Suprapubic skin (tissue), 4 donors: ENCODE measurements around the gene FRMD4A.

Experiments
- EP300 ChIP-seq: sonication (generic); formaldehyde crosslinking; IDR thresholded peaks from one replicate; pipeline ENCODE4 v1.6.1; 2017; ENCODE audit warnings: antibody characterized with exemption
- POLR2A ChIP-seq, 2 donors: fragments of 450-650 bp; IDR thresholded peaks; one replicate each; pipeline ENCODE4 v1.6.1; 2017; ENCODE audit warnings: antibody characterized with exemption in 2 of 2, mild to moderate bottlenecking in 2 of 2, moderate library complexity in 2 of 2
- POLR2AphosphoS5 ChIP-seq, 3 donors: sonication (generic); formaldehyde crosslinking; IDR thresholded peaks; one replicate each; pipeline ENCODE4 v1.6.1; 2017; ENCODE audit warnings: antibody characterized with exemption in 3 of 3
- TF ChIP-seq, protein P1 (sequence below), 2 donors: fragments of 200-600 bp in 1 of 2; fragments of 450-650 bp in 1 of 2; sonication (generic) in 1 of 2; IDR thresholded peaks; one replicate each; pipeline ENCODE4 v1.5.1; 2016 to 2019; ENCODE audit warnings: antibody characterized with exemption in 2 of 2, mild to moderate bottlenecking in 1 of 2, moderate library complexity in 1 of 2

DNA sequence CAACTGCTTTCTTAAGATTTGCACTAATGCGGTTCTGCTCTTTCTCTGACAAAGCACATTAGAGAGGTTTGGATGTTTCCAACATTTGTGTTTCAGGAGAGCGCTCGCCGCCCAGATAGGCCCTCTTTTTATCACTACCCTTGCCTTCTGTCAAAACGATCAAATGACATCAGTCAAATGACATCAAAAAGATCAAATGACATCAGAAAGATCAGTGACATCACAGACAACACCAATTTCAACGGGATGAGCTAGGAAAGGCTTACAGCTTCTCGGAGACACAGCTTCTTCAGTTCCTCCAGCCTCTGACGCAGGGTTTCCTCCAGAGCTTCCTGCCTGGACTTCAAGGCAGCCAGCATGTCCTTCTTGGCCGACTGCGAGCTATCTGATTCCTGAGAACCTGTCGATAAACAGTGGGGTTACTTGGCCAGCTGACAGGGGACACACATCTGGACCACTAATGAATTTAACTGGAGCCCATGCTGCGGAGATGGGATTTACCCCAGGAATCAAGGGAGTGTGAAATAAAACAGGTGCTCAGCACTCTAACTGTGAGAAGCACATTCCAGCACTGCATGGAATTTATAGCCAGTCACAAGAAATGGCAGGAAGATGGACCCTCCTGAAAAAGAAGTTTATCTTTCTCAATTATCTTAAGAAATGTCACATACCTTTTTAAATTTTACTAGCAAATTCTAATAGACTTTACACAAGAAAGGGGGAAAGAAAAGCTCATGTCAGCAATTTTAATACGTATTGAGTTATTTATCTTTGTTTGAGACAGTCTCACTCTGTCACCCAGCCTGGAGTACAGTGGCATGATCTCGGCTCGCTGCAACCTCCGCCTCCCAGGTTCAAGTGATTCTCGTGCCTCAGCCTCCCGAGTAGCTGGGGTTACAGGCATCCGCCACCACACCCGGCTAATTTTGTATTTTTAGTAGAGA is 655.8 kb downstream of the FRMD4A start:
- TF ChIP-seq, protein P1, sequence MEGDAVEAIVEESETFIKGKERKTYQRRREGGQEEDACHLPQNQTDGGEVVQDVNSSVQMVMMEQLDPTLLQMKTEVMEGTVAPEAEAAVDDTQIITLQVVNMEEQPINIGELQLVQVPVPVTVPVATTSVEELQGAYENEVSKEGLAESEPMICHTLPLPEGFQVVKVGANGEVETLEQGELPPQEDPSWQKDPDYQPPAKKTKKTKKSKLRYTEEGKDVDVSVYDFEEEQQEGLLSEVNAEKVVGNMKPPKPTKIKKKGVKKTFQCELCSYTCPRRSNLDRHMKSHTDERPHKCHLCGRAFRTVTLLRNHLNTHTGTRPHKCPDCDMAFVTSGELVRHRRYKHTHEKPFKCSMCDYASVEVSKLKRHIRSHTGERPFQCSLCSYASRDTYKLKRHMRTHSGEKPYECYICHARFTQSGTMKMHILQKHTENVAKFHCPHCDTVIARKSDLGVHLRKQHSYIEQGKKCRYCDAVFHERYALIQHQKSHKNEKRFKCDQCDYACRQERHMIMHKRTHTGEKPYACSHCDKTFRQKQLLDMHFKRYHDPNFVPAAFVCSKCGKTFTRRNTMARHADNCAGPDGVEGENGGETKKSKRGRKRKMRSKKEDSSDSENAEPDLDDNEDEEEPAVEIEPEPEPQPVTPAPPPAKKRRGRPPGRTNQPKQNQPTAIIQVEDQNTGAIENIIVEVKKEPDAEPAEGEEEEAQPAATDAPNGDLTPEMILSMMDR (IDR thresholded peaks at IDR 0.05) = no peak
- no peak for TF ChIP-seq POLR2A (IDR thresholded peaks at IDR 0.05)
- no peak for TF ChIP-seq EP300
- no peak for TF ChIP-seq POLR2AphosphoS5 (IDR thresholded peaks at IDR 0.05)
